GM23338 (cell line): ENCODE measurements around the gene PABPC3. TPM values are rescaled to one million over a fixed set of nuclear protein-coding genes. Genes with fewer than 3 reads are reported as not detected.

Experiments used
- ATAC-seq: fragments of 200-7000 bp; cut with Tn5 transposase; 3 replicates; pipeline ENCODE4 v1.9.1; 2020
- DNase-seq: peaks from one replicate; pipeline ENCODE4 v3.0.0-alpha.2; 2015; ENCODE audit warnings: low spot score
- H2AFZ ChIP-seq: fragments of 200-600 bp; sonication (generic); 2 replicates; pipeline ENCODE4 v1.8.0; 2016; ENCODE audit warnings: antibody characterized with exemption, mild to moderate bottlenecking, moderate library complexity
- H3F3A ChIP-seq: fragments of 200-600 bp; sonication (generic); replicated peaks from 2 replicates; pipeline ENCODE4 v1.8.0; 2017; ENCODE audit warnings: antibody characterized with exemption, mixed run types, low read depth
- H3K27ac ChIP-seq: fragments of 200-600 bp; sonication (generic); 2 replicates; pipeline ENCODE4 v1.6.1; 2016; ENCODE audit warnings: low read depth
- H3K27me3 ChIP-seq: fragments of 200-600 bp; sonication (generic); 2 replicates; pipeline ENCODE4 v1.8.0; 2016; ENCODE audit warnings: mild to moderate bottlenecking, mixed run types, moderate library complexity; ENCODE audit not compliant: insufficient read depth
- H3K36me3 ChIP-seq: fragments of 200-600 bp; sonication (generic); 2 replicates; pipeline ENCODE4 v1.8.0; 2016; ENCODE audit warnings: mild to moderate bottlenecking; ENCODE audit not compliant: insufficient read depth
- H3K4me1 ChIP-seq: fragments of 200-600 bp; sonication (generic); 2 replicates; pipeline ENCODE4 v1.8.0; 2016; ENCODE audit warnings: mild to moderate bottlenecking, moderate library complexity; ENCODE audit not compliant: insufficient read depth
- H3K4me2 ChIP-seq: fragments of 200-600 bp; sonication (generic); 2 replicates; pipeline ENCODE4 v1.7.1; 2017; ENCODE audit warnings: mixed run types
- H3K4me3 ChIP-seq: fragments of 200-600 bp; sonication (generic); 2 replicates; pipeline ENCODE4 v1.6.1; 2016; ENCODE audit warnings: mixed run types
- H3K79me2 ChIP-seq: fragments of 200-600 bp; sonication (generic); replicated peaks from 2 replicates; pipeline ENCODE4 v1.8.0; 2017; ENCODE audit warnings: mild to moderate bottlenecking; ENCODE audit not compliant: insufficient read depth
- H3K9me2 ChIP-seq: fragments of 200-600 bp; sonication (generic); 2 replicates; pipeline ENCODE4 v1.8.0; 2017; ENCODE audit not compliant: insufficient read depth
- H4K20me1 ChIP-seq: fragments of 200-600 bp; sonication (generic); replicated peaks from 2 replicates; pipeline ENCODE4 v1.8.0; 2017; ENCODE audit warnings: mild to moderate bottlenecking; ENCODE audit not compliant: insufficient read depth
- H3K27ac Mint-ChIP-seq: 2 replicates; pipeline ENCODE4 v1.8.0; 2020; ENCODE audit warnings: inconsistent platforms, mild to moderate bottlenecking, moderate library complexity, mixed read lengths
- H3K27me3 Mint-ChIP-seq: 3 replicates; pipeline ENCODE4 v1.8.0; 2022; ENCODE audit warnings: low read depth, mild to moderate bottlenecking, moderate library complexity, mixed read lengths, inconsistent platforms; ENCODE audit not compliant: insufficient read depth, poor library complexity
- H3K36me3 Mint-ChIP-seq: 3 replicates; pipeline ENCODE4 v1.8.0; 2021; ENCODE audit warnings: low read depth, mild to moderate bottlenecking, inconsistent platforms, moderate library complexity, mixed read lengths
- H3K4me1 Mint-ChIP-seq: 3 replicates; pipeline ENCODE4 v1.8.0; 2020; ENCODE audit warnings: mild to moderate bottlenecking, inconsistent platforms, mixed read lengths
- H3K4me3 Mint-ChIP-seq: 3 replicates; pipeline ENCODE4 v1.8.0; 2021; ENCODE audit warnings: moderate library complexity, mild to moderate bottlenecking, inconsistent platforms, mixed read lengths
- H3K9me3 Mint-ChIP-seq: 3 replicates; pipeline ENCODE4 v1.8.0; 2020; ENCODE audit warnings: moderate library complexity, mild to moderate bottlenecking, inconsistent platforms, mixed read lengths
- CTCF ChIP-seq, 2 experiments: fragments of 200-600 bp in 1 of 2; sonication (generic) in 1 of 2; conservative IDR thresholded peaks; 2 replicates each; pipeline versions ENCODE4 v1.5.1 to v1.6.1; 2016 to 2017; ENCODE audit warnings: antibody characterized with exemption in 2 of 2, low read depth in 2 of 2, mild to moderate bottlenecking in 2 of 2, moderate library complexity in 1 of 2
- ETS1 ChIP-seq: IDR thresholded peaks from 2 replicates; pipeline ENCODE4 v1.6.1; 2016; ENCODE audit warnings: antibody characterized with exemption
- JUNB ChIP-seq: IDR thresholded peaks from one replicate; pipeline ENCODE4 v1.6.1; 2016; ENCODE audit warnings: antibody characterized with exemption; ENCODE audit not compliant: unreplicated experiment
- NANOG ChIP-seq: IDR thresholded peaks from 2 replicates; pipeline ENCODE4 v1.6.1; 2016; ENCODE audit warnings: antibody characterized with exemption, borderline replicate concordance
- ZNF331 ChIP-seq: fragments of 250-450 bp; sonication (Bioruptor Pico); IDR thresholded peaks from 2 replicates; pipeline ENCODE4 v1.5.0; 2020; ENCODE audit warnings: low read depth, mild to moderate bottlenecking, moderate library complexity
- ZNF462 ChIP-seq: fragments of 250-450 bp; sonication (Bioruptor Pico); IDR thresholded peaks from 2 replicates; pipeline ENCODE4 v1.5.0; 2020; ENCODE audit warnings: mild to moderate bottlenecking, moderate library complexity
- polyA plus RNA-seq: library from polyadenylated mRNA; unstranded; fragments of >200 nt; fragmentation: Nextera tagmentation; extraction: Ambion mirVana; gene quantifications from 2 replicates; pipeline ENCODE4 v1.2.1, GENCODE V29; 2016
- total RNA-seq: library from RNA; depleted of rRNA; stranded (reverse); fragments of >200 nt; shearing (Covaris generic); gene quantifications from 2 replicates; pipeline ENCODE4 v1.2.3, GENCODE V29; 2014

PABPC3 gene
- total and polyA plus RNA-seq, 2 experiments from 2014 or later, result 0.55 to 1.2 TPM

DNA sequence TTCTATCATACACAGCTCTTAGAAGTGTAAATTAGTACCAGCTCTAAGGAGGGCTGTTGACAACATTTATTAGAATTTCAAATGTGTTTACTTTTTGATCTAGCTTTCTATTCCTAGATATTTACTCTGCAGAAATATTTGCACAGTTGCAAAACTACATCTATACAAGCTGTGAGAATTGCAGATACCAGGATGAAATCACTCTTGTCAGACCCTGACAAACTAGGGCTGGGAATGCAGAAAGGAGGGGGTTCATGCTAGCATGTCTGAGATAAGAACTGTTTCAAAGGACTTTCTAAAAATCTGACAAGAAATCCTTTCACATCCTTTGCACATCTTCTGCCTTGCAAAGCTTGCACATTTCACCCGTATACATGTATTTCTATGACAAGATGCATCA is 11.8 kb upstream of the PABPC3 start (continued):
- TF ChIP-seq ZNF462 (CRISPR knock-in tag), result no peak
- no peak for TF ChIP-seq NANOG
- TF ChIP-seq ETS1, result no peak

DNA sequence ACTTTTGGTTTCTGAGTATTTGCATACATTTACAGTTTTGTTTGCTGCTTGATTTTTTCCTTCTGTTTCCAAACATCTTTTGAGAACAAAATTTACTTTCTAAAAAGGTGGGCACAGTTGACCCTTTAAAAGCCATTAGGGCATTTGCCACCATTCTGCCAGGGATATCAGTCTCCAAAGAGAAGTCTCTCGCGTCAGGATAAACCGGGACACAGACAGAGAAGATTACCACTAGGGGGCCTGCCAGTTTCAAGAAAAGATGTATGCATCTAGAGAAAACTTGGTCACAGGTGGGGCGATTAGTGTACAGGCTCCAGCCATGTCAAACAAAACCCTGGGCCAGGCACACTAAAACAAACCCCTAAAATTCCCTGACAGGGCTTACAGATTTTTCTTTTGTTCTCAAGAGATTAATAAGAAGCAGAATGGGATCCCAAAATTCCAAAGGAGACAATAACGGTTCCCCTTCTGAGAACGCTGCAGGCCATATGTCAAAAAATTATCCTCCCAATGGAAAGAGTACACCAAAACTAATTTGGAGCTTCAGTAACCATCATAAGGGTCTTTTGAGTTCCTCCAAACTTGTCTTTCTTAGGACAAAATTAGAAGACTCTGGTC is 10.7 kb upstream of the PABPC3 start:
- Mint-ChIP-seq H3K4me1 (no peaks in the 10 kb centered on the region), H3K27me3 (peaks cover 2% of the 10 kb centered on the region), H3K9me3 (no peaks in the 10 kb centered on the region; the same call in 2 of the 3 replicates), H3K4me3 (no peak overlapping the region), H3K36me3 (no peaks in the 10 kb centered on the region), H3K27ac (no peak overlapping the region)
- Histone ChIP-seq H3K36me3 (no peaks in the 10 kb centered on the region), H3K4me2 (no peak overlapping the region), H4K20me1 (no peaks in the 10 kb centered on the region), H3K4me1 (no peaks in the 10 kb centered on the region), H3K9me2 (no peaks in the 10 kb centered on the region), H3F3A (no peaks in the 10 kb centered on the region), H2AFZ (peak overlapping the region; percentile 94; the same call in 1 of the 2 replicates), H3K79me2 (no peaks in the 10 kb centered on the region), H3K27me3 (no peaks in the 10 kb centered on the region), H3K27ac (no peak overlapping the region), H3K4me3 (no peak overlapping the region)
- DNase-seq (peak; percentile 84), ATAC-seq (peak; percentile 87)
- TF ChIP-seq ZNF331 (no peak), JUNB (no peak), NANOG (no peak), ETS1 (no peak), CTCF (conservative IDR thresholded peaks at IDR 0.05; ENCODE audit: low read depth in 2 of 2) (peak; percentile 80 to 87)
